B cell (primary cell): Measurements from ENCODE around the gene BLID.

Experiments used
- CTCF ChIP-seq: fragments of 200-600 bp; IDR thresholded peaks from one replicate; pipeline ENCODE4 v1.8.0; 2022; ENCODE audit warnings: antibody characterized with exemption, mild to moderate bottlenecking
- EZH2 ChIP-seq: IDR thresholded peaks from 2 replicates; pipeline ENCODE4 v1.6.1; 2012; ENCODE audit warnings: borderline replicate concordance, low read depth, mild to moderate bottlenecking, moderate library complexity, low read length; ENCODE audit not compliant: insufficient read depth, poor library complexity, severe bottlenecking

- TF ChIP-seq CTCF (no peak), EZH2 (no peak)
Observed at GRCh38 chr11:122155765-122156527, 39.9 kb upstream of the BLID start.
